IMR-90 (cell line): ENCODE data around the gene NOP10. TPM values are rescaled to one million over a fixed set of nuclear protein-coding genes. Genes with fewer than 3 reads are reported as not detected.

ENCODE experiments used
- ATAC-seq: fragments of 200-7000 bp; cut with Tn5 transposase; 2 replicates; pipeline ENCODE4 v1.9.1; 2020; ENCODE audit warnings: low read depth, mild to moderate bottlenecking, moderate library complexity
- BruUV-seq: library from RNA; stranded (reverse); fragments of 400-500 nt; replicated peaks from 2 replicates; lab custom pipeline; 2021; lab: Mats Ljungman, UMichigan
- CTCF ChIA-PET: fragments of 300-600 bp; formaldehyde crosslinking; extraction: SDS; loops from one replicate; lab custom pipeline; 2021; ENCODE audit warnings: antibody characterized with exemption; lab: Yijun Ruan, JAX
- POLR2A ChIA-PET: fragments of 300-600 bp; sonication (Branson Sonifier 250); formaldehyde crosslinking; loops from one replicate; lab custom pipeline; 2022; ENCODE audit warnings: antibody characterized with exemption; ENCODE audit not compliant: unreplicated experiment; lab: Charles Lee
- DNase-seq: peaks from one replicate; pipeline ENCODE4 v3.0.0; 2013
- H2AFZ ChIP-seq: replicated peaks from 2 replicates; pipeline ENCODE3; 2013; ENCODE audit warnings: low read length, mild to moderate bottlenecking; ENCODE audit not compliant: poor library complexity
- H2AK5ac ChIP-seq: 2 replicates; pipeline ENCODE4 v1.6.1; 2013; ENCODE audit warnings: low read depth, low read length, inconsistent platforms
- H2AK9ac ChIP-seq: replicated peaks from 2 replicates; pipeline ENCODE3; 2013; ENCODE audit warnings: mild to moderate bottlenecking, low read depth, low read length, moderate library complexity; ENCODE audit not compliant: poor library complexity
- H2BK120ac ChIP-seq: 2 replicates; pipeline ENCODE4 v1.6.1; 2013; ENCODE audit warnings: low read depth, low read length, inconsistent platforms
- H2BK15ac ChIP-seq: 3 replicates; pipeline ENCODE4 v1.6.1; 2013; ENCODE audit warnings: low read depth, low read length, inconsistent platforms
- H2BK20ac ChIP-seq: 2 replicates; pipeline ENCODE4 v1.6.1; 2013; ENCODE audit warnings: low read depth, mild to moderate bottlenecking, inconsistent platforms, low read length, moderate library complexity
- H2BK5ac ChIP-seq: 2 replicates; pipeline ENCODE4 v1.6.1; 2013; ENCODE audit warnings: mild to moderate bottlenecking, low read depth, low read length, inconsistent platforms; ENCODE audit not compliant: poor library complexity, severe bottlenecking
- H3K14ac ChIP-seq: replicated peaks from 2 replicates; pipeline ENCODE4 v1.6.1; 2013; ENCODE audit warnings: low read depth, low read length, inconsistent platforms
- H3K18ac ChIP-seq: 2 replicates; pipeline ENCODE4 v1.6.1; 2013; ENCODE audit warnings: low read depth, low read length, control low read depth
- H3K23ac ChIP-seq: 2 replicates; pipeline ENCODE4 v1.6.1; 2013; ENCODE audit warnings: low read depth, low read length, inconsistent platforms
- H3K27ac ChIP-seq: 2 replicates; pipeline ENCODE4 v1.5.1; 2013; ENCODE audit warnings: mild to moderate bottlenecking, control low read depth, low read length; ENCODE audit not compliant: insufficient read depth
- H3K27me3 ChIP-seq: 2 replicates; pipeline ENCODE4 v1.6.1; 2013; ENCODE audit warnings: low read length; ENCODE audit not compliant: control insufficient read depth, insufficient read depth
- H3K36me3 ChIP-seq: 2 replicates; pipeline ENCODE4 v1.6.1; 2013; ENCODE audit warnings: low read length, mixed read lengths; ENCODE audit not compliant: control insufficient read depth, insufficient read depth
- H3K4ac ChIP-seq: 2 replicates; pipeline ENCODE4 v1.6.1; 2013; ENCODE audit warnings: low read depth, low read length, inconsistent platforms
- H3K4me1 ChIP-seq: 2 replicates; pipeline ENCODE4 v1.6.1; 2013; ENCODE audit warnings: low read length, mixed read lengths; ENCODE audit not compliant: control insufficient read depth, insufficient read depth
- H3K4me2 ChIP-seq: 2 replicates; pipeline ENCODE4 v1.6.1; 2013; ENCODE audit warnings: low read depth, mild to moderate bottlenecking, control low read depth, low read length, moderate library complexity
- H3K4me3 ChIP-seq: 2 replicates; pipeline ENCODE4 v1.5.1; 2013; ENCODE audit warnings: low read depth, mild to moderate bottlenecking, control low read depth, low read length, moderate library complexity; ENCODE audit not compliant: insufficient read depth
- H3K56ac ChIP-seq: 2 replicates; pipeline ENCODE4 v1.6.1; 2013; ENCODE audit warnings: low read length, inconsistent platforms; ENCODE audit not compliant: insufficient read depth; ENCODE audit errors: extremely low read depth
- H3K79me1 ChIP-seq, 2 experiments: 2 replicates each; pipeline ENCODE4 v1.6.1; 2013; ENCODE audit warnings: low read length in 2 of 2, inconsistent platforms in 1 of 2, low read depth in 1 of 2
- H3K9ac ChIP-seq: 2 replicates; pipeline ENCODE4 v1.6.1; 2013; ENCODE audit warnings: low read depth, low read length, control low read depth
- H3K9me1 ChIP-seq: 2 replicates; pipeline ENCODE4 v1.6.1; 2013; ENCODE audit warnings: low read length, inconsistent platforms; ENCODE audit not compliant: insufficient read depth
- H3K9me3 ChIP-seq: 2 replicates; pipeline ENCODE4 v1.6.1; 2013; ENCODE audit warnings: low read length; ENCODE audit not compliant: control insufficient read depth, insufficient read depth
- H4K20me1 ChIP-seq: 2 replicates; pipeline ENCODE4 v1.6.1; 2013; ENCODE audit warnings: low read length, inconsistent platforms; ENCODE audit not compliant: insufficient read depth
- H4K5ac ChIP-seq: 2 replicates; pipeline ENCODE4 v1.6.1; 2013; ENCODE audit warnings: mild to moderate bottlenecking, low read depth, low read length, control low read depth
- H4K8ac ChIP-seq, 2 experiments: 2 replicates each; pipeline ENCODE4 v1.6.1; 2013; ENCODE audit warnings: low read depth in 2 of 2, low read length in 2 of 2, control low read depth in 1 of 2, inconsistent platforms in 1 of 2
- H4K91ac ChIP-seq: 2 replicates; pipeline ENCODE4 v1.6.1; 2013; ENCODE audit warnings: low read depth, low read length, inconsistent platforms; ENCODE audit not compliant: insufficient read depth
- BHLHE40 ChIP-seq: fragments of 150-350 bp; IDR thresholded peaks from 2 replicates; pipeline ENCODE4 v1.6.1; 2016; ENCODE audit warnings: mild to moderate bottlenecking, low read depth, low read length
- CHD1 ChIP-seq: IDR thresholded peaks from 2 replicates; pipeline ENCODE4 v1.6.1; 2012; ENCODE audit warnings: low read depth, low read length, improper control_type of control experiment
- MAFK ChIP-seq: IDR thresholded peaks from 2 replicates; pipeline ENCODE4 v1.6.1; 2012; ENCODE audit warnings: low read depth, low read length, improper control_type of control experiment
- MAZ ChIP-seq: IDR thresholded peaks from 2 replicates; pipeline ENCODE4 v1.6.1; 2012; ENCODE audit warnings: low read depth, mild to moderate bottlenecking, low read length, improper control_type of control experiment, moderate library complexity, borderline replicate concordance
- MXI1 ChIP-seq: IDR thresholded peaks from 2 replicates; pipeline ENCODE4 v1.6.1; 2012; ENCODE audit warnings: low read depth, mild to moderate bottlenecking, low read length, moderate library complexity, borderline replicate concordance
- POLR2A ChIP-seq: IDR thresholded peaks from 2 replicates; pipeline ENCODE4 v1.6.1; 2012; ENCODE audit warnings: mild to moderate bottlenecking, low read depth, low read length
- WGBS, 2 experiments: methylation state at CpG; one replicate each; pipeline versions ENCODE4 v1.1.5 to v1.1.7; 2013; ENCODE audit warnings: missing lambda C conversion rate in 2 of 2; ENCODE audit not compliant: insufficient read length in 1 of 2; ENCODE audit errors: extremely low coverage in 2 of 2; 5-methylcytosine and 5-hydroxymethylcytosine counted together
- dilution Hi-C: fragments of 300-500 bp; cut with HindIII; formaldehyde crosslinking; loops from one replicate; pipeline ENCODE4 v1.14.3; 2018; ENCODE audit warnings: low sequenced_read_pairs; ENCODE audit not compliant: unreplicated experiment
- in situ Hi-C: fragments of 300-500 bp; cut with MboI; formaldehyde crosslinking; loops from 3 replicates; pipeline ENCODE4 v1.14.3; 2019; ENCODE audit warnings: low sequenced_read_pairs, inconsistent platforms, mixed read lengths
- intact Hi-C: fragments of 100-400 bp; cut with micrococcal nuclease; formaldehyde crosslinking; loops from 2 replicates; pipeline ENCODE4 v1.10.0; 2022
- polyA plus RNA-seq, 3 experiments: library from polyadenylated mRNA; depleted of rRNA; stranded (reverse); fragments of >200 nt; gene quantifications; 2 replicates each; pipeline ENCODE4 v1.2.3, GENCODE V29; 2012; ENCODE audit warnings: low replicate concordance in 1 of 3
- total RNA-seq: library from RNA; depleted of rRNA; stranded (reverse); fragments of >200 nt; gene quantifications from 2 replicates; pipeline ENCODE4 v1.2.3, GENCODE V29; 2012

Gene NOP10
- total and polyA plus RNA-seq, 2 of the 4 experiments (the other 2 are of a cell fraction): 141 to 468 TPM

- Histone ChIP-seq H2BK20ac (no peak overlapping the region; the same call in 1 of the 2 replicates), H4K5ac (no peak overlapping the region), H2AK9ac (peak overlapping the region; percentile 96), H3K36me3 (peaks cover 9% of the 10 kb centered on the region), H3K4me1 (0 out of 2 replicates have a peak, but pooled peaks cover 3% of the 10 kb centered on the region), H3K27me3 (no peaks in the 10 kb centered on the region), H3K4ac (peak overlapping the region; percentile 75; the same call in 1 of the 2 replicates), H2BK5ac (peak overlapping the region; percentile 11), H4K8ac (peak overlapping the region; percentile 43 to 53; a peak in 2 of 4 replicates), H3K56ac (no peak overlapping the region; the same call in 1 of the 2 replicates), H2BK120ac (no peak overlapping the region), H2BK15ac (no peak overlapping the region), H4K20me1 (peaks cover 8% of the 10 kb centered on the region; the same call in 1 of the 2 replicates), H3K27ac (peak overlapping the region; percentile 66), H3K9me1 (peaks cover 10% of the 10 kb centered on the region), H3K9me3 (no peaks in the 10 kb centered on the region), H3K79me1 (peaks cover 23 to 39% of the 10 kb centered on the region in 2 experiments), H3K14ac (peak overlapping the region; percentile 83; the same call in 1 of the 2 replicates), H4K91ac (peak overlapping the region; percentile 53; the same call in 1 of the 2 replicates), H2AFZ (peak overlapping the region; percentile 98), H3K9ac (peak overlapping the region; percentile 65), H3K4me2 (peak overlapping the region; percentile 88), H3K18ac (no peak overlapping the region; the same call in 1 of the 2 replicates), H3K4me3 (peak overlapping the region; percentile 87), H2AK5ac (peak overlapping the region; percentile 24; the same call in 1 of the 2 replicates), H3K23ac (peak overlapping the region; percentile 80; the same call in 1 of the 2 replicates)
- ATAC-seq (peak; percentile 36), DNase-seq (peak; percentile 36)
- in situ Hi-C loops: loop anchor here (10.0 kb wide), 1 partner anchor 262 kb away; the partner anchor contains the start of genes EMC7 and PGBD4
- no TSS peak for BruUV-seq
- CTCF ChIA-PET: interaction anchor here (0.6 to 1.7 kb wide), 11 partner anchors 8 to 287 kb away, joined by 3 to 5 read pairs (median 3); partner anchors contain the start of genes NOP10, NUTM1 and SLC12A6
- dilution Hi-C loops: no loop called here
- 0% methylated on average over 5 of the region's 37 CpGs; no CpG with 5 or more reads in 1 of the 2 experiments for WGBS, 2 experiments
- POLR2A ChIA-PET: interaction anchor here (0.6 kb wide), 1 partner anchor 156 kb away, joined by 4 read pairs; the partner anchor contains the start of gene KATNBL1
- no peak for TF ChIP-seq CHD1
- TF ChIP-seq BHLHE40: no peak
- TF ChIP-seq POLR2A: no peak
- TF ChIP-seq MAZ: peak; percentile 62; the same call in 1 of the 2 replicates
- no peak for TF ChIP-seq MAFK
- peak; percentile 39; the same call in 1 of the 2 replicates for TF ChIP-seq MXI1
- intact Hi-C loops: loop anchor here (1.0 to 10.0 kb wide), 4 partner anchors 23 to 302 kb away; partner anchors contain the start of genes NOP10 and NUTM1
Measured at GRCh38 chr15:34366271-34367065, 23.5 kb upstream of the NOP10 start.
